ENCODE measurements around the gene F2.
A peak's percentile ranks its signal among the peaks of the same experiment; 100 is the strongest.

The F2 gene

DNA sequence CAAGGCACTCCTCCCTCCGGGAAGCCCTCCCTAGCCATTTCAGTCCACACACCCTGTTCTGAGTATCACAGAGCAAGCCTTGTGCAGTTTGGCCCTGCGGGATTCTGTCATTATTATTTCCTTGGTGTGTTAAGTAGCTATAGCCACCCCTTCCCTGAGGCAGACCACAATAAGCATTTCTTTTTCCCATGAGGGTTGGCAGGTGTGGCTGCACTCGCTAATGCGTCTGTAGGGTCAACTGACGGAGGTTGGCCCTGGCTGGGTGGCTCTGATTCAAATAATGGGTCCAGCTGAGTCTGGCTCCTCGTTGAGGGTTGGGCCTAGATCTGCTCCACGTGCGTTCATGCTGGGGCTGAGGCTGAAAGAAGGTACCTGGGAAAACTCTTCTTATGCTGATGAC, 5.1 kb downstream of the F2 start:
- Histone ChIP-seq H3K27me3 (ENCODE audit: control insufficient read depth in 1 of 2, insufficient read depth in 1 of 2, low read length in 2 of 2) (no peaks in the 10 kb centered on the region), H3K23ac (ENCODE audit: low read length in 2 of 2) (no peak overlapping the region), H4K91ac (ENCODE audit: low read length) (no peak overlapping the region), H3K14ac (ENCODE audit: low read length in 2 of 2) (no peak overlapping the region), H3K9me3 (ENCODE audit: control insufficient read depth, low read length) (no peaks in the 10 kb centered on the region), H3K4ac (ENCODE audit: low read depth in 1 of 2, low read length in 2 of 2) (no peak overlapping the region), H2BK5ac (ENCODE audit: low read depth, low read length, poor library complexity, severe bottlenecking) (no peak overlapping the region), H3K36me3 (ENCODE audit: control insufficient read depth in 1 of 2, insufficient read depth in 2 of 2, low read depth in 1 of 2, low read length in 2 of 2) (no peaks in the 10 kb centered on the region), H3K18ac (ENCODE audit: low read depth in 1 of 2, low read length in 2 of 2) (no peak overlapping the region), H2BK12ac (ENCODE audit: low read length in 2 of 2) (no peak overlapping the region), H2BK15ac (ENCODE audit: low read depth, poor library complexity, severe bottlenecking) (no peak overlapping the region), H3K4me3 (ENCODE audit: insufficient read depth in 1 of 2, low read depth in 1 of 2, low read length in 2 of 2) (no peak overlapping the region), H3K4me2 (ENCODE audit: low read length, poor library complexity, severe bottlenecking) (no peak overlapping the region), H2AK5ac (ENCODE audit: low read length, severe bottlenecking) (no peak overlapping the region), H3K27ac (ENCODE audit: low read length, poor library complexity, severe bottlenecking) (no peak overlapping the region), H2BK120ac (ENCODE audit: low read depth, low read length) (no peak overlapping the region), H3K79me1 (replicated peaks; ENCODE audit: low read length, poor library complexity, severe bottlenecking) (no peaks in the 10 kb centered on the region), H3K9ac (ENCODE audit: low read length) (no peak overlapping the region), H4K8ac (ENCODE audit: low read length) (no peak overlapping the region), H3K4me1 (ENCODE audit: control insufficient read depth, insufficient read depth, low read depth, low read length) (peaks cover 13% of the 10 kb centered on the region), H2AFZ (ENCODE audit: low read depth, low read length) (no peak overlapping the region)
- WGBS, result 80% methylated on average over 8 of the region's 8 CpGs
- no peak for DNase-seq

GRCh38 chr11:46725338-46726205, 6.6 kb downstream of the F2 start:
- WGBS, result 88% methylated on average over 19 of the region's 19 CpGs
- peaks cover 13% of the 10 kb centered on the region for H3K4me1 ChIP-seq (ENCODE audit: control insufficient read depth, insufficient read depth, low read depth, low read length)
- DNase-seq, result no peak
- H2BK15ac ChIP-seq (ENCODE audit: low read depth, poor library complexity, severe bottlenecking), result no peak overlapping the region
- H3K79me1 ChIP-seq (replicated peaks; ENCODE audit: low read length, poor library complexity, severe bottlenecking), result no peaks in the 10 kb centered on the region
- H3K4me3 ChIP-seq (ENCODE audit: insufficient read depth in 1 of 2, low read depth in 1 of 2, low read length in 2 of 2), result no peak overlapping the region
- H2AFZ ChIP-seq (ENCODE audit: low read depth, low read length), result no peak overlapping the region
- H3K4ac ChIP-seq (ENCODE audit: low read depth in 1 of 2, low read length in 2 of 2), result no peak overlapping the region
- H3K14ac ChIP-seq (ENCODE audit: low read length in 2 of 2), result no peak overlapping the region
- no peak overlapping the region for H4K8ac ChIP-seq (ENCODE audit: low read length)
- no peak overlapping the region for H3K9ac ChIP-seq (ENCODE audit: low read length)
- H2BK5ac ChIP-seq (ENCODE audit: low read depth, low read length, poor library complexity, severe bottlenecking), result no peak overlapping the region
- H3K36me3 ChIP-seq (ENCODE audit: control insufficient read depth in 1 of 2, insufficient read depth in 2 of 2, low read depth in 1 of 2, low read length in 2 of 2), result no peaks in the 10 kb centered on the region
- H3K9me3 ChIP-seq (ENCODE audit: control insufficient read depth, low read length), result no peaks in the 10 kb centered on the region
- H2AK5ac ChIP-seq (ENCODE audit: low read length, severe bottlenecking), result no peak overlapping the region
- H2BK120ac ChIP-seq (ENCODE audit: low read depth, low read length), result no peak overlapping the region
- no peak overlapping the region for H3K23ac ChIP-seq (ENCODE audit: low read length in 2 of 2)
- no peak overlapping the region for H3K27ac ChIP-seq (ENCODE audit: low read length, poor library complexity, severe bottlenecking)
- no peaks in the 10 kb centered on the region for H3K27me3 ChIP-seq (ENCODE audit: control insufficient read depth in 1 of 2, insufficient read depth in 1 of 2, low read length in 2 of 2)
- H4K91ac ChIP-seq (ENCODE audit: low read length), result no peak overlapping the region
- H2BK12ac ChIP-seq (ENCODE audit: low read length in 2 of 2), result no peak overlapping the region
- H3K18ac ChIP-seq (ENCODE audit: low read depth in 1 of 2, low read length in 2 of 2), result no peak overlapping the region
- H3K4me2 ChIP-seq (ENCODE audit: low read length, poor library complexity, severe bottlenecking), result no peak overlapping the region

- H4K91ac ChIP-seq (ENCODE audit: low read length), result no peak overlapping the region
- no peaks in the 10 kb centered on the region for H3K27me3 ChIP-seq (ENCODE audit: control insufficient read depth in 1 of 2, insufficient read depth in 1 of 2, low read length in 2 of 2)
- H2AFZ ChIP-seq (ENCODE audit: low read depth, low read length), result no peak overlapping the region
- no peak overlapping the region for H3K4me2 ChIP-seq (ENCODE audit: low read length, poor library complexity, severe bottlenecking)
- peaks cover 13% of the 10 kb centered on the region for H3K4me1 ChIP-seq (ENCODE audit: control insufficient read depth, insufficient read depth, low read depth, low read length)
- H3K4me3 ChIP-seq (ENCODE audit: insufficient read depth in 1 of 2, low read depth in 1 of 2, low read length in 2 of 2), result no peak overlapping the region
- no peak overlapping the region for H3K18ac ChIP-seq (ENCODE audit: low read depth in 1 of 2, low read length in 2 of 2)
- DNase-seq, result no peak
- no peak overlapping the region for H3K9ac ChIP-seq (ENCODE audit: low read length)
- no peak overlapping the region for H4K8ac ChIP-seq (ENCODE audit: low read length)
- no peak overlapping the region for H2BK120ac ChIP-seq (ENCODE audit: low read depth, low read length)
- no peak overlapping the region for H2BK15ac ChIP-seq (ENCODE audit: low read depth, poor library complexity, severe bottlenecking)
- no peaks in the 10 kb centered on the region for H3K9me3 ChIP-seq (ENCODE audit: control insufficient read depth, low read length)
- H2BK12ac ChIP-seq (ENCODE audit: low read length in 2 of 2), result no peak overlapping the region
- H3K23ac ChIP-seq (ENCODE audit: low read length in 2 of 2), result no peak overlapping the region
- no peak overlapping the region for H3K27ac ChIP-seq (ENCODE audit: low read length, poor library complexity, severe bottlenecking)
- peak overlapping the region in 1 of 2 experiments; percentile 7 for H3K14ac ChIP-seq (ENCODE audit: low read length in 2 of 2)
- H3K4ac ChIP-seq (ENCODE audit: low read depth in 1 of 2, low read length in 2 of 2), result no peak overlapping the region
- no peaks in the 10 kb centered on the region for H3K36me3 ChIP-seq (ENCODE audit: control insufficient read depth in 1 of 2, insufficient read depth in 2 of 2, low read depth in 1 of 2, low read length in 2 of 2)
- 96% methylated on average over 26 of the region's 26 CpGs for WGBS
- H2AK5ac ChIP-seq (ENCODE audit: low read length, severe bottlenecking), result no peak overlapping the region
- no peak overlapping the region for H2BK5ac ChIP-seq (ENCODE audit: low read depth, low read length, poor library complexity, severe bottlenecking)
- H3K79me1 ChIP-seq (replicated peaks; ENCODE audit: low read length, poor library complexity, severe bottlenecking), result no peaks in the 10 kb centered on the region
Measured at GRCh38 chr11:46726206-46726862, 7.3 kb downstream of the F2 start.

GRCh38 chr11:46727952-46728658, 9.1 kb downstream of the F2 start:
- H3K4me1 ChIP-seq (ENCODE audit: control insufficient read depth, insufficient read depth, low read depth, low read length), result peaks cover 13% of the 10 kb centered on the region
- no peak overlapping the region for H3K9ac ChIP-seq (ENCODE audit: low read length)
- H3K23ac ChIP-seq (ENCODE audit: low read length in 2 of 2), result no peak overlapping the region
- no peaks in the 10 kb centered on the region for H3K9me3 ChIP-seq (ENCODE audit: control insufficient read depth, low read length)
- DNase-seq, result no peak
- H4K8ac ChIP-seq (ENCODE audit: low read length), result no peak overlapping the region
- H3K4me2 ChIP-seq (ENCODE audit: low read length, poor library complexity, severe bottlenecking), result no peak overlapping the region
- H3K36me3 ChIP-seq (ENCODE audit: control insufficient read depth in 1 of 2, insufficient read depth in 2 of 2, low read depth in 1 of 2, low read length in 2 of 2), result no peaks in the 10 kb centered on the region
- H3K14ac ChIP-seq (ENCODE audit: low read length in 2 of 2), result no peak overlapping the region
- no peak overlapping the region for H2AFZ ChIP-seq (ENCODE audit: low read depth, low read length)
- H3K79me1 ChIP-seq (replicated peaks; ENCODE audit: low read length, poor library complexity, severe bottlenecking), result no peaks in the 10 kb centered on the region
- no peak overlapping the region for H3K18ac ChIP-seq (ENCODE audit: low read depth in 1 of 2, low read length in 2 of 2)
- no peak overlapping the region for H3K27ac ChIP-seq (ENCODE audit: low read length, poor library complexity, severe bottlenecking)
- H3K4ac ChIP-seq (ENCODE audit: low read depth in 1 of 2, low read length in 2 of 2), result no peak overlapping the region
- no peaks in the 10 kb centered on the region for H3K27me3 ChIP-seq (ENCODE audit: control insufficient read depth in 1 of 2, insufficient read depth in 1 of 2, low read length in 2 of 2)
- WGBS, result 91% methylated on average over 17 of the region's 17 CpGs
- no peak overlapping the region for H4K91ac ChIP-seq (ENCODE audit: low read length)
- H2BK120ac ChIP-seq (ENCODE audit: low read depth, low read length), result no peak overlapping the region
- no peak overlapping the region for H2BK5ac ChIP-seq (ENCODE audit: low read depth, low read length, poor library complexity, severe bottlenecking)
- no peak overlapping the region for H2BK12ac ChIP-seq (ENCODE audit: low read length in 2 of 2)
- no peak overlapping the region for H2BK15ac ChIP-seq (ENCODE audit: low read depth, poor library complexity, severe bottlenecking)
- H2AK5ac ChIP-seq (ENCODE audit: low read length, severe bottlenecking), result no peak overlapping the region
- no peak overlapping the region for H3K4me3 ChIP-seq (ENCODE audit: insufficient read depth in 1 of 2, low read depth in 1 of 2, low read length in 2 of 2)
